ENCODE data around the gene PLAC8.

PLAC8 gene

DNA sequence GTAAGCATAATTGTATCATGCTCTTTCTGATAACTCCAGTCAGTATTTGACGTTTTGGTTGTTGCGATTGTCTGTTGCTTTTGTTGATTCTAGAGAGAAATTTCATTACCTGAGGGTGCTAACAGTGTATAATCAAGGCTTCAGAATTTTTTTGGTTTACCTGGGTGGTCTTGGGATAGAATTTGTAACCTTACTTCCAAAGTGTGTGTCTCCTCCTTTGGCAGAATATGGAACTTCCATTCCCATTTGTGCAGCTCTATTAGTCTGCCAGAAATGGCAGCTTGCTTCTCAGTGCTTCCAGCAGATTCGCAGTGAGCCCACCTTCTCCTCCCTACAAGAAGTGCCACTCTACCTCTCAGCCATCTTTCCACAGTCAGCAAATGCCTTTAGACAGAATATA lies 74.3 kb downstream of the PLAC8 start:
- TF ChIP-seq, protein P1, sequence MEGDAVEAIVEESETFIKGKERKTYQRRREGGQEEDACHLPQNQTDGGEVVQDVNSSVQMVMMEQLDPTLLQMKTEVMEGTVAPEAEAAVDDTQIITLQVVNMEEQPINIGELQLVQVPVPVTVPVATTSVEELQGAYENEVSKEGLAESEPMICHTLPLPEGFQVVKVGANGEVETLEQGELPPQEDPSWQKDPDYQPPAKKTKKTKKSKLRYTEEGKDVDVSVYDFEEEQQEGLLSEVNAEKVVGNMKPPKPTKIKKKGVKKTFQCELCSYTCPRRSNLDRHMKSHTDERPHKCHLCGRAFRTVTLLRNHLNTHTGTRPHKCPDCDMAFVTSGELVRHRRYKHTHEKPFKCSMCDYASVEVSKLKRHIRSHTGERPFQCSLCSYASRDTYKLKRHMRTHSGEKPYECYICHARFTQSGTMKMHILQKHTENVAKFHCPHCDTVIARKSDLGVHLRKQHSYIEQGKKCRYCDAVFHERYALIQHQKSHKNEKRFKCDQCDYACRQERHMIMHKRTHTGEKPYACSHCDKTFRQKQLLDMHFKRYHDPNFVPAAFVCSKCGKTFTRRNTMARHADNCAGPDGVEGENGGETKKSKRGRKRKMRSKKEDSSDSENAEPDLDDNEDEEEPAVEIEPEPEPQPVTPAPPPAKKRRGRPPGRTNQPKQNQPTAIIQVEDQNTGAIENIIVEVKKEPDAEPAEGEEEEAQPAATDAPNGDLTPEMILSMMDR (IDR thresholded peaks at IDR 0.05; ENCODE audit: low read depth, low read length, missing control alignments) = peak; percentile 25
- in situ Hi-C loops (cut with HindIII; ENCODE audit: low pct_ligation_motif_present, low sequenced_read_pairs) = loop anchor here (25.0 kb wide), 1 partner anchor 222 kb away; no protein-coding TSS in a partner anchor
- no peak for DNase-seq
- Histone ChIP-seq H3K27me3 (replicated peaks) (no peaks in the 10 kb centered on the region), H3K27ac (no peak overlapping the region), H3K36me3 (replicated peaks) (no peaks in the 10 kb centered on the region), H3K4me3 (ENCODE audit: low read depth, low read length) (no peak overlapping the region)

Measured in brain microvascular endothelial cell (primary cell).